Naive thymus-derived CD4-positive, alpha-beta T cell (primary cell): ENCODE data around the gene ROBO1. TPM values are rescaled to one million over a fixed set of nuclear protein-coding genes. Genes with fewer than 3 reads are reported as not detected.

Experiments used
- ATAC-seq: fragments of 150-1000 bp; cut with Tn5 transposase; 2 replicates; pipeline ENCODE4 v1.10.0; 2021; ENCODE audit warnings: mild to moderate bottlenecking, moderate library complexity
- CTCF ChIA-PET: fragments of 350-600 bp; sonication (Branson Sonifier 250); formaldehyde crosslinking; loops from one replicate; lab custom pipeline; 2021; ENCODE audit warnings: antibody characterized with exemption; lab: Charles Lee
- POLR2A ChIA-PET: fragments of 350-600 bp; sonication (Branson Sonifier 250); formaldehyde crosslinking; loops from one replicate; lab custom pipeline; 2021; ENCODE audit warnings: antibody characterized with exemption, inconsistent platforms; lab: Charles Lee
- DNase-seq, 9 donors: peaks; one replicate each; pipeline versions ENCODE4 v3.0.0 to v3.0.0-alpha.2; 2020 to 2022; ENCODE audit warnings: mixed read lengths in 1 of 9
- H3K27ac ChIP-seq: one replicate; pipeline ENCODE4 v1.7.0; 2013; ENCODE audit warnings: mild to moderate bottlenecking, low read depth, low read length, moderate library complexity
- H3K27me3 ChIP-seq, 2 donors: one replicate each; pipeline ENCODE4 v1.7.0; 2013; ENCODE audit warnings: low read length in 2 of 2, mild to moderate bottlenecking in 2 of 2, moderate library complexity in 2 of 2; ENCODE audit not compliant: control insufficient read depth in 2 of 2, insufficient read depth in 2 of 2
- H3K36me3 ChIP-seq, 3 experiments: 1 replicate in 2 of 3; 2 replicates in 1 of 3; pipeline ENCODE4 v1.7.0; 2013; ENCODE audit warnings: low read length in 3 of 3, mild to moderate bottlenecking in 3 of 3, moderate library complexity in 1 of 3; ENCODE audit not compliant: insufficient read depth in 3 of 3, control insufficient read depth in 2 of 3
- H3K4me1 ChIP-seq, 2 donors: one replicate each; pipeline ENCODE4 v1.7.0; 2013; ENCODE audit warnings: low read length in 2 of 2, mild to moderate bottlenecking in 2 of 2, moderate library complexity in 1 of 2; ENCODE audit not compliant: control insufficient read depth in 2 of 2, insufficient read depth in 2 of 2
- H3K4me3 ChIP-seq: 2 replicates; pipeline ENCODE4 v1.7.0; 2013; ENCODE audit warnings: mild to moderate bottlenecking, low read length
- H3K9me3 ChIP-seq, 3 experiments: 1 replicate in 2 of 3; 2 replicates in 1 of 3; pipeline ENCODE4 v1.7.0; 2013; ENCODE audit warnings: low read length in 3 of 3; ENCODE audit not compliant: control insufficient read depth in 2 of 3
- H3K27ac Mint-ChIP-seq, 9 donors: one replicate each; pipeline ENCODE4 v1.8.0; 2020 to 2022; ENCODE audit warnings: mixed read lengths in 9 of 9, mild to moderate bottlenecking in 8 of 9, moderate library complexity in 5 of 9, inconsistent platforms in 2 of 9
- H3K27me3 Mint-ChIP-seq, 5 donors: one replicate each; pipeline ENCODE4 v1.8.0; 2021 to 2022; ENCODE audit warnings: mixed read lengths in 5 of 5, mild to moderate bottlenecking in 1 of 5
- H3K36me3 Mint-ChIP-seq, 5 donors: one replicate each; pipeline ENCODE4 v1.8.0; 2020 to 2022; ENCODE audit warnings: mixed read lengths in 5 of 5, mild to moderate bottlenecking in 3 of 5, inconsistent platforms in 1 of 5
- H3K4me1 Mint-ChIP-seq, 7 donors: one replicate each; pipeline ENCODE4 v1.8.0; 2020 to 2022; ENCODE audit warnings: mixed read lengths in 7 of 7, mild to moderate bottlenecking in 3 of 7, inconsistent platforms in 1 of 7
- H3K4me3 Mint-ChIP-seq, 10 donors: one replicate each; pipeline ENCODE4 v1.8.0; 2020 to 2022; ENCODE audit warnings: mild to moderate bottlenecking in 10 of 10, mixed read lengths in 10 of 10, moderate library complexity in 6 of 10, inconsistent platforms in 2 of 10
- H3K9me3 Mint-ChIP-seq, 11 donors: one replicate each; pipeline ENCODE4 v1.8.0; 2020 to 2022; ENCODE audit warnings: mixed read lengths in 11 of 11, mild to moderate bottlenecking in 4 of 11, inconsistent platforms in 1 of 11, moderate library complexity in 1 of 11
- intact Hi-C, 2 donors: fragments of 100-400 bp; cut with micrococcal nuclease; formaldehyde crosslinking; loops; one replicate each; pipeline ENCODE4 v1.15.1; 2023
- polyA plus RNA-seq, 2 donors: library from polyadenylated mRNA; unstranded; fragments of 300-500 nt; fragmentation: Illumina TruSeq; gene quantifications; one replicate each; pipeline ENCODE4 v1.2.3, GENCODE V29; 2021
- total RNA-seq, 6 experiments: library from RNA in 5 of 6; stranded (reverse) in 5 of 6; gene quantifications; 1 replicate in 5 of 6; 2 replicates in 1 of 6; pipeline ENCODE4 v1.2.3 and lab custom pipeline; 2021 to 2026

The ROBO1 gene
- total and polyA plus RNA-seq, 7 experiments from 2014 or later, result 0.08 to 0.59 (median 0.26) TPM; not detected in 2

DNA sequence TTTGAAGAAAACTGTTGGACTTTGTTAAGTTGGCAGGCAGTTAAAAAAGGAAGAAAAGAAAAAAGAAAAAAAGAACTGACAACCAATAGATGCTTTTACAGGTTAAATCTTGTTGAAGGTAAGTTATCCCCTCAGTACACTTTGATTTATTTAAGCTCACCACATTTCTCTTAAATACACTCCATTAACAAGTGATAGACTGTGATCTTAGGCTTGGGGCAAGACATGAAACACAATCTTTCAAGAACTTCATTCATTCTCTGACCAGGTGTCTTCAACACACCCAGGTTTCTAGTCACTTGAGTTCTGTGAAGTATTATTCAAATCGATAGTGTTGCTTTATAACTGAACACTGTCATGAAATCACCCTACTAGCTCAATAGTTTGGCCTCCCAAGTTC is 751.9 kb downstream of the ROBO1 start:
- POLR2A ChIA-PET, result no interaction called here
- Histone ChIP-seq H3K4me3 (no peak overlapping the region), H3K27me3 (no peaks in the 10 kb centered on the region), H3K4me1 (no peaks in the 10 kb centered on the region), H3K27ac (no peak overlapping the region), H3K9me3 (no peaks in the 10 kb centered on the region), H3K36me3 (no peaks in the 10 kb centered on the region)
- CTCF ChIA-PET, result no interaction called here
- intact Hi-C loops, result no loop called here
- Mint-ChIP-seq H3K4me3 (no peak overlapping the region), H3K36me3 (peaks cover 0 to 3% (median 0%) of the 10 kb centered on the region in 5 donors), H3K4me1 (peaks cover 0 to 6% (median 6%) of the 10 kb centered on the region in 7 donors), H3K27me3 (peaks cover 7 to 16% (median 14%) of the 10 kb centered on the region in 5 donors), H3K9me3 (peaks cover 0 to 8% (median 1%) of the 10 kb centered on the region in 11 donors), H3K27ac (no peak overlapping the region)
- DNase-seq (no peak), ATAC-seq (no peak)

DNA sequence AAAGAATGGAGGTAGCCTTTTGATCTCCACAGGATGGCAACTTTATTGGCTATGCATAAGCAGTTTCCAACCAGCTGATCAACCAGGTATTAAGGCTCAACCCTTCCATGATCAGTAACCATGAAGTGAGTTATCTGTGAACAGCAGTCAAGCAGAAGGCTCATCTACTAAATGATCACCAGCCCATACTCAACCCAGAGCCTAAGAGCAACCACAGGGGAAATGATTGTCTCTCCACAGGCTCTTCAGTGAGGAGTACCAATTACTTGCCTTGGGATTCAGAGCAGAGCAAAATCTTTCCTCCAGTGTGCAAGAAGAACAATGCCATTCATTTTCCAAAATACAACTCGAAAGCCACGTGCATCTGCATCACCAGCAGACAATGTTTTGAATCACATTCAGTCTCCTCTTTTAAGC is 754.8 kb downstream of the ROBO1 start:
- ATAC-seq (no peak), DNase-seq (no peak)
- H3K4me3 Mint-ChIP-seq, result no peak overlapping the region
- no peaks in the 10 kb centered on the region for H3K4me1 ChIP-seq
- no peak overlapping the region for H3K27ac ChIP-seq
- H3K36me3 Mint-ChIP-seq, result peaks cover 0 to 2% (median 0%) of the 10 kb centered on the region in 5 donors
- no peak overlapping the region for H3K4me3 ChIP-seq
- peaks cover 0 to 2% (median 0%) of the 10 kb centered on the region in 7 donors for H3K4me1 Mint-ChIP-seq
- H3K9me3 Mint-ChIP-seq, result peaks cover 0 to 6% (median 0%) of the 10 kb centered on the region in 11 donors
- no peaks in the 10 kb centered on the region for H3K9me3 ChIP-seq
- no peak overlapping the region for H3K27ac Mint-ChIP-seq
- intact Hi-C loops, result no loop called here
- no peaks in the 10 kb centered on the region for H3K27me3 ChIP-seq
- POLR2A ChIA-PET, result interaction anchor here (0.7 kb wide), 1 partner anchor 981 kb away, joined by 4 read pairs; no protein-coding TSS in a partner anchor
- CTCF ChIA-PET, result no interaction called here
- peaks cover 0 to 7% (median 2%) of the 10 kb centered on the region in 5 donors for H3K27me3 Mint-ChIP-seq
- H3K36me3 ChIP-seq, result no peaks in the 10 kb centered on the region

DNA sequence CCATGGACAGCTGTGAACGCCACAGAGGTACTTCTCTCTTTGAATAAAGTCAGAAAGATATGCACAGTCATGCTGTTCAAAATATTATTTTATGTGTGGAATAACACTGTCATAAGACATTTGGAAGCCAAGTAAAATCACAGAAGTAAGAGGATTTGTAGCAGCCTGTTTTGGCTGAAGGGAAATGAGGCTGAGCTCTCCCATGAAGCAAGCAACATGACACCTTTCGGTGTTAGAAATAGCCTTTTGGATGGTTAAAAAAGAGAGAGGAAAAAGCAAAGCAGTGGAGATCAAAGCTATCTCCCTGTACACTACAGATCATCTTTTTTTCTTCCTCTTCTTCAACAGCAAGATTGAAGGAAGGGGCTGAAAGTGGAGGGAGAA is 755.3 kb downstream of the ROBO1 start:
- ATAC-seq (no peak), DNase-seq (no peak)
- H3K4me3 Mint-ChIP-seq, result no peak overlapping the region
- peaks cover 0 to 8% (median 0%) of the 10 kb centered on the region in 11 donors for H3K9me3 Mint-ChIP-seq
- no peaks in the 10 kb centered on the region for H3K9me3 ChIP-seq
- H3K4me3 ChIP-seq, result no peak overlapping the region
- H3K4me1 Mint-ChIP-seq, result peaks cover 0 to 2% (median 0%) of the 10 kb centered on the region in 7 donors
- intact Hi-C loops, result no loop called here
- peaks cover 0 to 3% (median 0%) of the 10 kb centered on the region in 5 donors for H3K36me3 Mint-ChIP-seq
- no peaks in the 10 kb centered on the region for H3K4me1 ChIP-seq
- ChIA-PET POLR2A (interaction anchor here (0.7 kb wide), 1 partner anchor 981 kb away, joined by 4 read pairs; no protein-coding TSS in a partner anchor), CTCF (no interaction called here)
- H3K27me3 Mint-ChIP-seq, result peaks cover 0 to 7% (median 2%) of the 10 kb centered on the region in 5 donors
- no peaks in the 10 kb centered on the region for H3K27me3 ChIP-seq
- H3K36me3 ChIP-seq, result no peaks in the 10 kb centered on the region
- H3K27ac ChIP-seq, result no peak overlapping the region
- no peak overlapping the region for H3K27ac Mint-ChIP-seq

DNA sequence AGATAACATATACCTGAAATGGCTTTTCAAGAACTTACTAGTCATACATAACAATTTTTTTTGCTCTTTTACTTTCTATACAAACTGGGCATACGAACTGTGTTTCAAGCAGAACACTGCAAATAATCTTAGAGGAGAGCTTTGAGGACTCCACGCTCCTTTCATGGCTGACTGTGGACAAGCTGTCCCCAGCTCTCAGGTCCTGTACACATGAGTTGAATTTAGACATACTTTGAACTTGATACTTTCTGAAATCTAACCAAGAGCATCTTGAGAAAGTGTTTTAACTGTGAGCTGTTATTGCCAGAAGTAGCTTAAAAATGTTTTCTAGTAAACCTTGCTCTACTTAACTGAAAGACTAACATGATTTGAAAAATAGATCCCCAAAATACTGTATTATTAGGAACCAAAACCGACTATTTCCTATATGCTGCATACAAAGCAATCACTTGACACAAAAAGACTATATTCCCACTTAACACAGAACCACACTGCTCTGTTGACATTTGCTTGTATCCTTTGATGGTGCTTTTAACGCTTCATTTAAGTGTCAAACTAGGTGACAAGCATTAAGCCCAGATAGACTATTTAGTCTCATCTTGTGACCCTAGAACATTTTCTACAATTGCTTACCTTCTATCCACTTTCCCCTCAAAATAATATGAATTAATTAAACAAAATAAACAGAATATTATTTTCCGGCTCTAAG is 755.8 kb downstream of the ROBO1 start:
- Mint-ChIP-seq H3K4me1 (peaks cover 0 to 2% (median 0%) of the 10 kb centered on the region in 7 donors), H3K4me3 (no peak overlapping the region), H3K27me3 (peaks cover 0 to 7% (median 2%) of the 10 kb centered on the region in 5 donors), H3K36me3 (peaks cover 0 to 3% (median 0%) of the 10 kb centered on the region in 5 donors), H3K9me3 (peaks cover 0 to 8% (median 0%) of the 10 kb centered on the region in 11 donors), H3K27ac (no peak overlapping the region)
- ChIA-PET POLR2A (no interaction called here), CTCF (no interaction called here)
- H3K4me1 ChIP-seq, result no peaks in the 10 kb centered on the region
- no peak for ATAC-seq
- intact Hi-C loops, result no loop called here
- no peaks in the 10 kb centered on the region for H3K9me3 ChIP-seq
- H3K36me3 ChIP-seq, result no peaks in the 10 kb centered on the region
- H3K4me3 ChIP-seq, result no peak overlapping the region
- no peaks in the 10 kb centered on the region for H3K27me3 ChIP-seq
- H3K27ac ChIP-seq, result no peak overlapping the region
- DNase-seq, result no peak

DNA sequence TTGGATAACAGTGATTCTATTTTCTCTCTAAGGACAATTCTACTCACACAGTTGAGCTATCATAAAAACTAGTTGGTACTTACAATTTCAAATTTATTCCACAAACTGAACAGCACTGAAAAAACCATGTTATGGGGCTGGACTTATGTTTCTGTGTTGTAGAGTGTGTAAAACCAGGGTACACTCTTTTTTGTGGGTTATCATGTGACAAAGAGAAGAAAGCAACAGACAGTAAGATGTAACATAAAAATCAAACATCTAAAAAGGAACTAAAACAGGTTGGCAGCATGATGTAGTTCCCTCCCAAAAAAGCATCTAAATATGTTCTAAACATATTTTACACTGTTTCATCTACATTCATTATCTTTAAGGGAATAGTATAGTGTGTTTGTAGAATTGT is 757.9 kb downstream of the ROBO1 start:
- ATAC-seq (no peak), DNase-seq (no peak)
- Histone ChIP-seq H3K27me3 (no peaks in the 10 kb centered on the region), H3K36me3 (no peaks in the 10 kb centered on the region), H3K4me1 (no peaks in the 10 kb centered on the region), H3K27ac (no peak overlapping the region), H3K9me3 (no peaks in the 10 kb centered on the region), H3K4me3 (no peak overlapping the region)
- ChIA-PET CTCF (no interaction called here), POLR2A (no interaction called here)
- intact Hi-C loops, result no loop called here
- Mint-ChIP-seq H3K4me3 (no peak overlapping the region), H3K36me3 (peaks cover 0 to 3% (median 0%) of the 10 kb centered on the region in 5 donors), H3K4me1 (peaks cover 0 to 2% (median 0%) of the 10 kb centered on the region in 7 donors), H3K9me3 (peaks cover 0 to 8% (median 0%) of the 10 kb centered on the region in 11 donors), H3K27me3 (no peaks in the 10 kb centered on the region), H3K27ac (no peak overlapping the region)

DNA sequence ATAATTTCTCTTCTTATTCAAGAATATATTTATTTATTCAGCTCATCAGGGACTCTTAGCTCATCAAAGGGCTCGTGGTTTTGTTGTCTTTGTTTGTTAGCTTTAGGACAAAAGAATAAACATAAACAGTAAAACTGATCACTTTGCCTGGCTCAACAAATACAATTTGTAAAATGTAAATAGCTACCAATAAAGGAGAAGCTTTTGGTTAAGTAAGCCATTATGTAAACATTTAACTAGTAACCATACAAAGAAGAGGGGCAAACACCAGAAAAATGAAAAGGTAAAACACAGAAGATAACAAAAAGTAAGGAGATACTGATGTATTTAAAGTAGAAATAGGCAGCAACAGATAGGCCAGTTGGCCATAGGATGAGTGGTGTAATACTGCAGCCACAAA is 761.7 kb downstream of the ROBO1 start:
- Histone ChIP-seq H3K27me3 (no peaks in the 10 kb centered on the region), H3K4me1 (no peaks in the 10 kb centered on the region), H3K9me3 (no peaks in the 10 kb centered on the region), H3K4me3 (no peak overlapping the region), H3K36me3 (no peaks in the 10 kb centered on the region), H3K27ac (no peak overlapping the region)
- H3K4me1 Mint-ChIP-seq, result no peaks in the 10 kb centered on the region
- CTCF ChIA-PET, result no interaction called here
- intact Hi-C loops, result no loop called here
- no peak overlapping the region for H3K4me3 Mint-ChIP-seq
- no peak overlapping the region for H3K27ac Mint-ChIP-seq
- H3K9me3 Mint-ChIP-seq, result peaks cover 0 to 12% (median 3%) of the 10 kb centered on the region in 11 donors
- POLR2A ChIA-PET, result no interaction called here
- ATAC-seq (no peak), DNase-seq (no peak)
- H3K27me3 Mint-ChIP-seq, result no peaks in the 10 kb centered on the region
- peaks cover 0 to 3% (median 0%) of the 10 kb centered on the region in 5 donors for H3K36me3 Mint-ChIP-seq

DNA sequence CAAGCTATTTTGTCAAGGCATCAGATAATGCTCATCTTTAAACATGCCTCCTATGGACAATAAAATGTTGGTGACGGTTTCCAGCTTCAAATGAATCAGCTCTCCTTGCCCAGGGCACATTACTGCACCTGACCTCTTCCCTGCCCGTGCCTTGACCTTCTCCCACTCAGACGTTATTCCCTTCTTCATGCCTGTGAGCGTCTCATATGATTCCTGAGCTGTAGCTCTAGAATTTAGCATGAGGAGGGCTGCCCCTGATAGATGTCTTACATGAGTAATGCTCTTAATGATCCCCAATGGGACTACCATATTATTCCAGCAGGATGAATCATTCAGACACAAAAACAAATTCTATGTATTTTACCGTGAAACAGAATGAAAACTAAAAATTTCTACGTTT is 762.7 kb downstream of the ROBO1 start:
- Mint-ChIP-seq H3K36me3 (peaks cover 0 to 3% (median 0%) of the 10 kb centered on the region in 5 donors), H3K4me1 (no peaks in the 10 kb centered on the region), H3K4me3 (no peak overlapping the region), H3K9me3 (peaks cover 0 to 12% (median 3%) of the 10 kb centered on the region in 11 donors), H3K27me3 (no peaks in the 10 kb centered on the region), H3K27ac (no peak overlapping the region)
- Histone ChIP-seq H3K27me3 (no peaks in the 10 kb centered on the region), H3K4me3 (no peak overlapping the region), H3K27ac (no peak overlapping the region), H3K9me3 (no peaks in the 10 kb centered on the region), H3K4me1 (no peaks in the 10 kb centered on the region), H3K36me3 (no peaks in the 10 kb centered on the region)
- no peak for ATAC-seq
- DNase-seq, result no peak
- intact Hi-C loops, result no loop called here
- POLR2A ChIA-PET, result no interaction called here
- CTCF ChIA-PET, result no interaction called here
